ENCODE results near the gene SLC38A6. TPM values are rescaled to one million over a fixed set of nuclear protein-coding genes. Genes with fewer than 3 reads are reported as not detected.

Gene SLC38A6
- total and polyA plus RNA-seq, 3 donors from 2014 or later: 20.8 to 28.6 (median 26.6) TPM

GRCh38 chr14:61048640-61049039 lies 67.6 kb downstream of the SLC38A6 start:
- Histone ChIP-seq H3K36me3 (ENCODE audit: low read depth, missing control alignments) (no peaks in the 10 kb centered on the region), H3K9me3 (no peaks in the 10 kb centered on the region), H3K27ac (no peak overlapping the region), H3K4me1 (no peaks in the 10 kb centered on the region), H3K27me3 (no peaks in the 10 kb centered on the region), H3K4me3 (no peak overlapping the region)
- DNase-seq: no peak
- intact Hi-C loops (cut with DNase I; ENCODE audit: low total_unique reads): no loop called here
- TF ChIP-seq POLR2A (IDR thresholded peaks at IDR 0.05): no peak
- TF ChIP-seq CTCF (IDR thresholded peaks at IDR 0.05): no peak

- H3K4me3 ChIP-seq: no peak overlapping the region
- WGBS, 2 donors: 86 to 91% methylated on average over 2 of the region's 2 CpGs
- no peak for TF ChIP-seq POLR2A (IDR thresholded peaks at IDR 0.05)
- no peak for TF ChIP-seq CTCF (IDR thresholded peaks at IDR 0.05)
These were observed 69.4 kb downstream of the SLC38A6 start for GRCh38 chr14:61050417-61050816.

DNA sequence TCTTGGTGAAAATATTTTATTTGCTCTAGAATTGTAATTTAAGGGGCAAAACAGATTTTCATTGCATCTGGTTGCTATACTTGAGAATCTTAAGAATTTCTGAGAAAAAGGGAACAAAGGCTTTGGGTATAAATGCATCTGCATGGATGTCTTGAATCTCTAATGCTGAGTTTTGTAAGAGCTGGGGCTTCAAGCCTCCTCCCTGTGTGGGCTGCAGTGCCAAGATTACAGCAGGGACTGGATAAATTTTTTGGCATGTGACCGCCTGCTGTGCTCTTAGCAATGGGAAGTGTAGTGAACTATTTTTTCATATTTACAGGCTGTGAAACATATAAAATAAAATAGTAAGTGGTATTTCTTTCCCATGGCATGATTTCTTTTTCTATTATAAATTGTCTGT lies 70.0 kb downstream of the SLC38A6 start:
- peak; percentile 43 for DNase-seq
- intact Hi-C loops (cut with DNase I; ENCODE audit: low total_unique reads): no loop called here

More at GRCh38 chr14:61050417-61050816, 69.4 kb downstream of the SLC38A6 start:
- intact Hi-C loops (cut with DNase I; ENCODE audit: low total_unique reads): no loop called here
- no peak for DNase-seq
- H3K9me3 ChIP-seq: no peaks in the 10 kb centered on the region
- no peaks in the 10 kb centered on the region for H3K4me1 ChIP-seq
- H3K36me3 ChIP-seq (ENCODE audit: low read depth, missing control alignments): no peaks in the 10 kb centered on the region
- no peaks in the 10 kb centered on the region for H3K27me3 ChIP-seq
- H3K27ac ChIP-seq: no peak overlapping the region

GRCh38 chr14:61051621-61052020 lies 70.6 kb downstream of the SLC38A6 start:
- TF ChIP-seq POLR2A (IDR thresholded peaks at IDR 0.05): no peak
- TF ChIP-seq CTCF (IDR thresholded peaks at IDR 0.05): no peak
- Histone ChIP-seq H3K9me3 (no peaks in the 10 kb centered on the region), H3K27me3 (no peaks in the 10 kb centered on the region), H3K4me1 (no peaks in the 10 kb centered on the region), H3K27ac (no peak overlapping the region), H3K4me3 (no peak overlapping the region), H3K36me3 (ENCODE audit: low read depth, missing control alignments) (no peaks in the 10 kb centered on the region)
- DNase-seq: no peak
- 95 to 99% methylated on average over 3 of the region's 3 CpGs for WGBS, 2 donors
- intact Hi-C loops (cut with DNase I; ENCODE audit: low total_unique reads): no loop called here

More for the DNA sequence above, 70.0 kb downstream of the SLC38A6 start:
- Histone ChIP-seq H3K27me3 (no peaks in the 10 kb centered on the region), H3K4me1 (no peaks in the 10 kb centered on the region), H3K4me3 (no peak overlapping the region), H3K9me3 (no peaks in the 10 kb centered on the region), H3K36me3 (ENCODE audit: low read depth, missing control alignments) (no peaks in the 10 kb centered on the region), H3K27ac (no peak overlapping the region)
- TF ChIP-seq CTCF (IDR thresholded peaks at IDR 0.05): no peak
- TF ChIP-seq POLR2A (IDR thresholded peaks at IDR 0.05): no peak
- WGBS, 2 donors: 46 to 56% methylated on average over 1 of the region's 1 CpG

DNA sequence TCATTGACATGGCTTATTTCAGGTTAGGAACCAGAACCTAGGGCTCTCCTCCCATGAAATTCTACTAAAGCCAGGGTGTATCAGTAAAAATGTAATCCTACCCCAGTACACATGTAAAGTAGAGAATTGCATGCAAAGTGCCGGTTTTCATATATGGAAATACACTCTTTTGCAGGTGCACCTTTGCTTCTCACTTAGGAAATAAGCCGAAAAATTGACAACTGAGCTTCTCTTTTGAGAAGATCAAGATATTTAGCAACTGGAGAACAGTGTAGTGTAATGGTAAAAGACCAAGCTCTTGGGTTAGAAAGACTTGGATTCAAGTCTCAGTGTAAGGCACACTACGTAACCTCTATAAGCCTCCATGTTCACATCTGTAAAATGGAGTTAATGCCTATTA lies 82.4 kb downstream of the SLC38A6 start:
- Histone ChIP-seq H3K9me3 (no peaks in the 10 kb centered on the region), H3K27me3 (no peaks in the 10 kb centered on the region), H3K27ac (no peak overlapping the region), H3K4me3 (no peak overlapping the region), H3K4me1 (no peaks in the 10 kb centered on the region), H3K36me3 (ENCODE audit: low read depth, missing control alignments) (no peaks in the 10 kb centered on the region)
- intact Hi-C loops (cut with DNase I; ENCODE audit: low total_unique reads): no loop called here
- 94 to 97% methylated on average over 3 of the region's 3 CpGs for WGBS, 2 donors
- TF ChIP-seq CTCF (IDR thresholded peaks at IDR 0.05) (no peak), POLR2A (IDR thresholded peaks at IDR 0.05) (no peak)
- no peak for DNase-seq

Measured in testis (tissue), 3 donors.